Retinal pigment epithelial cell (primary cell): ENCODE data around the gene MEI1.

ENCODE experiments used
- DNase-seq: peaks from one replicate; pipeline ENCODE4 v3.0.0-alpha.2; 2010; ENCODE audit warnings: low read depth
- H3K4me3 ChIP-seq: 2 replicates; pipeline ENCODE4 v1.5.1; 2011; ENCODE audit warnings: mild to moderate bottlenecking, low read length, control low read depth, moderate library complexity
- CTCF ChIP-seq: conservative IDR thresholded peaks from 2 replicates; pipeline ENCODE4 v1.5.1; 2011; ENCODE audit warnings: low read depth, low read length, control low read depth, inconsistent platforms

The MEI1 gene

GRCh38 chr22:41776381-41776780 is 77.1 kb downstream of the MEI1 start:
- TF ChIP-seq CTCF: no peak
- H3K4me3 ChIP-seq: no peak overlapping the region
- DNase-seq: no peak

- DNase-seq: no peak
- H3K4me3 ChIP-seq: no peak overlapping the region
These were observed 78.6 kb downstream of the MEI1 start for GRCh38 chr22:41777749-41778425.

GRCh38 chr22:41779929-41780505 is 80.7 kb downstream of the MEI1 start:
- TF ChIP-seq CTCF: no peak
- no peak for DNase-seq
- no peak overlapping the region for H3K4me3 ChIP-seq

More at GRCh38 chr22:41777749-41778425, 78.6 kb downstream of the MEI1 start:
- no peak for TF ChIP-seq CTCF

GRCh38 chr22:41780746-41781505 is 81.6 kb downstream of the MEI1 start:
- no peak for TF ChIP-seq CTCF
- no peak for DNase-seq
- H3K4me3 ChIP-seq: no peak overlapping the region

- no peak overlapping the region for H3K4me3 ChIP-seq
- no peak for DNase-seq
- TF ChIP-seq CTCF: no peak
These were observed 82.2 kb downstream of the MEI1 start for GRCh38 chr22:41781507-41781906.

GRCh38 chr22:41782316-41782715 is 83.0 kb downstream of the MEI1 start:
- H3K4me3 ChIP-seq: no peak overlapping the region
- no peak for TF ChIP-seq CTCF
- no peak for DNase-seq
